HEK293 (cell line): Measurements from ENCODE around the gene ALOX12.

Experiments used
- KLF16 ChIP-seq: fragments of 450-650 bp; formaldehyde crosslinking; IDR thresholded peaks from 2 replicates; pipeline ENCODE4 v1.5.1; 2017; ENCODE audit warnings: missing biosample characterization, missing genetic modification characterization
- ZNF623 ChIP-seq: fragments of 450-650 bp; formaldehyde crosslinking; IDR thresholded peaks from 2 replicates; pipeline ENCODE4 v1.5.1; 2016; ENCODE audit warnings: missing biosample characterization, missing genetic modification characterization
- TF ChIP-seq, protein P1 (sequence below): fragments of 450-650 bp; formaldehyde crosslinking; IDR thresholded peaks from 2 replicates; pipeline ENCODE4 v1.5.1; 2016; ENCODE audit warnings: missing biosample characterization, missing genetic modification characterization
- TF ChIP-seq, protein P2 (sequence below): fragments of 450-650 bp; formaldehyde crosslinking; IDR thresholded peaks from 2 replicates; pipeline ENCODE4 v1.5.1; 2016; ENCODE audit warnings: missing biosample characterization, missing genetic modification characterization
- TF ChIP-seq, protein P3 (sequence below): fragments of 450-650 bp; formaldehyde crosslinking; optimal IDR thresholded peaks from 2 replicates; pipeline ENCODE3; 2016; ENCODE audit warnings: missing biosample characterization, mild to moderate bottlenecking, missing genetic modification characterization

DNA sequence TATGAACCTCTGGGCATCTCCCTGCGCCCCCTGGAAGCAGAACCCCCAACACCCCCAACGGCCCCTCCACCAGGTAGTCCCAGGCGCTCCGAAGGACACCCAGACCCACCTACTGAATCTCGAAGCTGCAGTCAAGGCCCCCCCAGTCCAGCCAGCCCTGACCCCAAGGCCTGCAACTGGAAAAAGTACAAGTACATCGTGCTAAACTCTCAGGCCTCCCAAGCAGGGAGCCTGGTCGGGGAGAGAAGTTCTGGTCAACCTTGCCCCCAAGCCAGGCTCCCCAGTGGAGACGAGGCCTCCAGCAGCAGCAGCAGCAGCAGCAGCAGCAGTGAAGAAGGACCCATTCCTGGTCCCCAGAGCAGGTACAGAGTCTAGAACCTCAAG, 28.5 kb downstream of the ALOX12 start:
- TF ChIP-seq, protein P1, sequence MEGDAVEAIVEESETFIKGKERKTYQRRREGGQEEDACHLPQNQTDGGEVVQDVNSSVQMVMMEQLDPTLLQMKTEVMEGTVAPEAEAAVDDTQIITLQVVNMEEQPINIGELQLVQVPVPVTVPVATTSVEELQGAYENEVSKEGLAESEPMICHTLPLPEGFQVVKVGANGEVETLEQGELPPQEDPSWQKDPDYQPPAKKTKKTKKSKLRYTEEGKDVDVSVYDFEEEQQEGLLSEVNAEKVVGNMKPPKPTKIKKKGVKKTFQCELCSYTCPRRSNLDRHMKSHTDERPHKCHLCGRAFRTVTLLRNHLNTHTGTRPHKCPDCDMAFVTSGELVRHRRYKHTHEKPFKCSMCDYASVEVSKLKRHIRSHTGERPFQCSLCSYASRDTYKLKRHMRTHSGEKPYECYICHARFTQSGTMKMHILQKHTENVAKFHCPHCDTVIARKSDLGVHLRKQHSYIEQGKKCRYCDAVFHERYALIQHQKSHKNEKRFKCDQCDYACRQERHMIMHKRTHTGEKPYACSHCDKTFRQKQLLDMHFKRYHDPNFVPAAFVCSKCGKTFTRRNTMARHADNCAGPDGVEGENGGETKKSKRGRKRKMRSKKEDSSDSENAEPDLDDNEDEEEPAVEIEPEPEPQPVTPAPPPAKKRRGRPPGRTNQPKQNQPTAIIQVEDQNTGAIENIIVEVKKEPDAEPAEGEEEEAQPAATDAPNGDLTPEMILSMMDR (tag by site-specific recombination): no peak
- TF ChIP-seq KLF16 (tag by site-specific recombination) (no peak), ZNF623 (no peak)
- TF ChIP-seq, protein P2, sequence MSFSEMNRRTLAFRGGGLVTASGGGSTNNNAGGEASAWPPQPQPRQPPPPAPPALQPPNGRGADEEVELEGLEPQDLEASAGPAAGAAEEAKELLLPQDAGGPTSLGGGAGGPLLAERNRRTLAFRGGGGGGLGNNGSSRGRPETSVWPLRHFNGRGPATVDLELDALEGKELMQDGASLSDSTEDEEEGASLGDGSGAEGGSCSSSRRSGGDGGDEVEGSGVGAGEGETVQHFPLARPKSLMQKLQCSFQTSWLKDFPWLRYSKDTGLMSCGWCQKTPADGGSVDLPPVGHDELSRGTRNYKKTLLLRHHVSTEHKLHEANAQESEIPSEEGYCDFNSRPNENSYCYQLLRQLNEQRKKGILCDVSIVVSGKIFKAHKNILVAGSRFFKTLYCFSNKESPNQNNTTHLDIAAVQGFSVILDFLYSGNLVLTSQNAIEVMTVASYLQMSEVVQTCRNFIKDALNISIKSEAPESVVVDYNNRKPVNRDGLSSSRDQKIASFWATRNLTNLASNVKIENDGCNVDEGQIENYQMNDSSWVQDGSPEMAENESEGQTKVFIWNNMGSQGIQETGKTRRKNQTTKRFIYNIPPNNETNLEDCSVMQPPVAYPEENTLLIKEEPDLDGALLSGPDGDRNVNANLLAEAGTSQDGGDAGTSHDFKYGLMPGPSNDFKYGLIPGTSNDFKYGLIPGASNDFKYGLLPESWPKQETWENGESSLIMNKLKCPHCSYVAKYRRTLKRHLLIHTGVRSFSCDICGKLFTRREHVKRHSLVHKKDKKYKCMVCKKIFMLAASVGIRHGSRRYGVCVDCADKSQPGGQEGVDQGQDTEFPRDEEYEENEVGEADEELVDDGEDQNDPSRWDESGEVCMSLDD (tag by site-specific recombination): no peak
- TF ChIP-seq, protein P3, sequence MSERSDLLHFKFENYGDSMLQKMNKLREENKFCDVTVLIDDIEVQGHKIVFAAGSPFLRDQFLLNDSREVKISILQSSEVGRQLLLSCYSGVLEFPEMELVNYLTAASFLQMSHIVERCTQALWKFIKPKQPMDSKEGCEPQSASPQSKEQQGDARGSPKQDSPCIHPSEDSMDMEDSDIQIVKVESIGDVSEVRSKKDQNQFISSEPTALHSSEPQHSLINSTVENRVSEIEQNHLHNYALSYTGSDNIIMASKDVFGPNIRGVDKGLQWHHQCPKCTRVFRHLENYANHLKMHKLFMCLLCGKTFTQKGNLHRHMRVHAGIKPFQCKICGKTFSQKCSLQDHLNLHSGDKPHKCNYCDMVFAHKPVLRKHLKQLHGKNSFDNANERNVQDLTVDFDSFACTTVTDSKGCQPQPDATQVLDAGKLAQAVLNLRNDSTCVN (tag by site-specific recombination): no peak
